Neural cell (in vitro differentiated cells): Measurements from ENCODE around the gene SGK2. TPM values are rescaled to one million over a fixed set of nuclear protein-coding genes. Genes with fewer than 3 reads are reported as not detected.

Source experiments
- H2AFZ ChIP-seq: fragments of 200-600, 300-800 bp; sonication (generic), shearing (Covaris generic); 2 replicates; pipeline ENCODE4 v1.6.0; 2014; ENCODE audit warnings: low read depth, mild to moderate bottlenecking, antibody characterized with exemption, low read length, moderate library complexity
- H3F3A ChIP-seq: fragments of 200-600 bp; shearing (Covaris generic); 2 replicates; pipeline ENCODE4 v1.6.1; 2016; ENCODE audit warnings: mild to moderate bottlenecking, moderate library complexity, mixed read lengths, antibody characterized with exemption, low read length; ENCODE audit not compliant: insufficient read depth, poor library complexity, severe bottlenecking
- H3K27ac ChIP-seq: fragments of 200-600, 300-800 bp; sonication (generic), shearing (Covaris generic); 2 replicates; pipeline ENCODE4 v1.5.1; 2014; ENCODE audit warnings: mild to moderate bottlenecking, low read length, moderate library complexity
- H3K27me3 ChIP-seq: fragments of 300-800, 200-600 bp; sonication (generic), shearing (Covaris generic); 2 replicates; pipeline ENCODE4 v1.6.0; 2014; ENCODE audit warnings: mild to moderate bottlenecking, low read depth, low read length, moderate library complexity; ENCODE audit not compliant: insufficient read depth
- H3K36me3 ChIP-seq: fragments of 300-800, 200-600 bp; sonication (generic), shearing (Covaris generic); 2 replicates; pipeline ENCODE4 v1.5.1; 2014; ENCODE audit warnings: mild to moderate bottlenecking, antibody characterized with exemption, low read length, moderate library complexity; ENCODE audit not compliant: insufficient read depth
- H3K4me2 ChIP-seq: fragments of 300-800, 200-600 bp; sonication (generic), shearing (Covaris generic); 2 replicates; pipeline ENCODE4 v1.6.0; 2014; ENCODE audit warnings: mild to moderate bottlenecking, low read length
- H3K4me3 ChIP-seq: fragments of 300-800, 200-600 bp; sonication (generic), shearing (Covaris generic); 2 replicates; pipeline ENCODE4 v1.5.1; 2014; ENCODE audit warnings: mild to moderate bottlenecking, low read length, moderate library complexity
- H3K79me2 ChIP-seq: fragments of 200-600 bp; shearing (Covaris generic); replicated peaks from 2 replicates; pipeline ENCODE4 v1.6.0; 2014; ENCODE audit warnings: mild to moderate bottlenecking, low read length, moderate library complexity; ENCODE audit not compliant: insufficient read depth
- H3K9ac ChIP-seq: fragments of 300-800, 200-600 bp; sonication (generic), shearing (Covaris generic); 2 replicates; pipeline ENCODE4 v1.6.1; 2016; ENCODE audit warnings: mild to moderate bottlenecking, low read length, mixed read lengths
- H3K9me2 ChIP-seq: fragments of 200-600 bp; shearing (Covaris generic); 2 replicates; pipeline ENCODE4 v1.6.1; 2016; ENCODE audit warnings: mild to moderate bottlenecking, low read length, mixed read lengths; ENCODE audit not compliant: insufficient read depth
- H3K9me3 ChIP-seq: fragments of 200-600, 300-800 bp; sonication (generic), shearing (Covaris generic); 2 replicates; pipeline ENCODE4 v1.6.1; 2016; ENCODE audit warnings: mild to moderate bottlenecking, mixed run types, low read length, moderate library complexity, mixed read lengths
- H4K20me1 ChIP-seq: fragments of 200-600 bp; shearing (Covaris generic); 2 replicates; pipeline ENCODE4 v1.6.1; 2016; ENCODE audit warnings: mild to moderate bottlenecking, mixed run types; ENCODE audit not compliant: insufficient read depth
- CTCF ChIP-seq: fragments of 450-650 bp; IDR thresholded peaks from 2 replicates; pipeline ENCODE4 v1.5.1; 2014; ENCODE audit warnings: antibody characterized with exemption, mild to moderate bottlenecking, moderate library complexity; ENCODE audit not compliant: poor library complexity, severe bottlenecking
- EP300 ChIP-seq: fragments of 450-650 bp; conservative IDR thresholded peaks from 2 replicates; pipeline ENCODE4 v1.6.1; 2014; ENCODE audit warnings: antibody characterized with exemption, mild to moderate bottlenecking, moderate library complexity; ENCODE audit not compliant: poor library complexity, severe bottlenecking
- EZH2 ChIP-seq: fragments of 200-600, 300-800 bp; shearing (Covaris generic), sonication (generic); IDR thresholded peaks from 2 replicates; pipeline ENCODE4 v1.6.1; 2014; ENCODE audit warnings: antibody characterized with exemption, low read length, borderline replicate concordance, mild to moderate bottlenecking; ENCODE audit not compliant: insufficient read depth, poor library complexity, severe bottlenecking
- MXI1 ChIP-seq: fragments of 450-650 bp; conservative IDR thresholded peaks from 2 replicates; pipeline ENCODE4 v1.6.1; 2014; ENCODE audit warnings: antibody characterized with exemption, mild to moderate bottlenecking; ENCODE audit not compliant: poor library complexity, severe bottlenecking
- POLR2AphosphoS5 ChIP-seq: IDR thresholded peaks from 2 replicates; pipeline ENCODE4 v1.6.1; 2012
- RAD21 ChIP-seq: fragments of 450-650 bp; conservative IDR thresholded peaks from 2 replicates; pipeline ENCODE4 v1.6.1; 2014; ENCODE audit warnings: antibody characterized with exemption, mild to moderate bottlenecking, moderate library complexity
- REST ChIP-seq: IDR thresholded peaks from 2 replicates; pipeline ENCODE4 v1.6.1; 2012; ENCODE audit warnings: borderline replicate concordance
- SMC3 ChIP-seq: fragments of 450-650 bp; conservative IDR thresholded peaks from 2 replicates; pipeline ENCODE4 v1.6.1; 2014; ENCODE audit warnings: antibody characterized with exemption, mild to moderate bottlenecking, moderate library complexity; ENCODE audit not compliant: poor library complexity
- TAF1 ChIP-seq: IDR thresholded peaks from 2 replicates; pipeline ENCODE4 v1.6.1; 2012; ENCODE audit warnings: low read depth
- polyA plus RNA-seq: library from polyadenylated mRNA; depleted of rRNA; stranded (reverse); fragments of >200 nt; gene quantifications from 2 replicates; pipeline ENCODE4 v1.2.3, GENCODE V29; 2014

The SGK2 gene
- polyA plus RNA-seq, 1 donor from 2014 or later: 0.81 TPM

- no peaks in the 10 kb centered on the region for H4K20me1 ChIP-seq
- TF ChIP-seq SMC3 (no peak), CTCF (no peak), REST (no peak), TAF1 (no peak), EZH2 (no peak), RAD21 (no peak), MXI1 (no peak), POLR2AphosphoS5 (no peak), EP300 (no peak)
- H3K4me3 ChIP-seq: no peak overlapping the region
- no peak overlapping the region for H3K9ac ChIP-seq
- H3K4me2 ChIP-seq: no peak overlapping the region
- H3K27me3 ChIP-seq: no peaks in the 10 kb centered on the region
- H3K9me3 ChIP-seq: no peaks in the 10 kb centered on the region
- H3F3A ChIP-seq: no peaks in the 10 kb centered on the region
- H3K36me3 ChIP-seq: no peaks in the 10 kb centered on the region
- no peaks in the 10 kb centered on the region for H3K9me2 ChIP-seq
- no peaks in the 10 kb centered on the region for H3K79me2 ChIP-seq
- no peak overlapping the region for H3K27ac ChIP-seq
- no peak overlapping the region for H2AFZ ChIP-seq
Observed at GRCh38 chr20:43571310-43571709, 12.5 kb downstream of the SGK2 start.

GRCh38 chr20:43571771-43572170, 12.9 kb downstream of the SGK2 start:
- no peak for TF ChIP-seq EZH2
- no peak for TF ChIP-seq MXI1
- no peak for TF ChIP-seq RAD21
- TF ChIP-seq SMC3: no peak
- no peak for TF ChIP-seq TAF1
- TF ChIP-seq POLR2AphosphoS5: no peak
- TF ChIP-seq CTCF: no peak
- no peak for TF ChIP-seq REST
- no peak for TF ChIP-seq EP300
- Histone ChIP-seq H3K9ac (no peak overlapping the region), H3K9me2 (no peaks in the 10 kb centered on the region), H3K36me3 (no peaks in the 10 kb centered on the region), H3K9me3 (no peaks in the 10 kb centered on the region), H3K4me3 (no peak overlapping the region), H4K20me1 (no peaks in the 10 kb centered on the region), H3K27me3 (no peaks in the 10 kb centered on the region), H2AFZ (no peak overlapping the region), H3K27ac (no peak overlapping the region), H3K4me2 (no peak overlapping the region), H3K79me2 (no peaks in the 10 kb centered on the region), H3F3A (no peaks in the 10 kb centered on the region)
